Measurements from ENCODE around the gene POLE. TPM values are rescaled to one million over a fixed set of nuclear protein-coding genes. Genes with fewer than 3 reads are reported as not detected.

POLE gene
- total and polyA plus RNA-seq, 9 of the 15 experiments (the other 6 are each of a cell fraction or from before 2014, with no cell fraction given) = 2.4 to 154 (median 49.6) TPM

- no peak for TF ChIP-seq AFF1 (IDR thresholded peaks at IDR 0.05; ENCODE audit: low read depth in 1 of 2, partially characterized antibody in 2 of 2)
- TF ChIP-seq, protein P1, sequence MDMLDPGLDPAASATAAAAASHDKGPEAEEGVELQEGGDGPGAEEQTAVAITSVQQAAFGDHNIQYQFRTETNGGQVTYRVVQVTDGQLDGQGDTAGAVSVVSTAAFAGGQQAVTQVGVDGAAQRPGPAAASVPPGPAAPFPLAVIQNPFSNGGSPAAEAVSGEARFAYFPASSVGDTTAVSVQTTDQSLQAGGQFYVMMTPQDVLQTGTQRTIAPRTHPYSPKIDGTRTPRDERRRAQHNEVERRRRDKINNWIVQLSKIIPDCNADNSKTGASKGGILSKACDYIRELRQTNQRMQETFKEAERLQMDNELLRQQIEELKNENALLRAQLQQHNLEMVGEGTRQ (CRISPR knock-in tag; IDR thresholded peaks at IDR 0.05) = no peak
- TF ChIP-seq ZNF551 (CRISPR knock-in tag; IDR thresholded peaks at IDR 0.05) = no peak
- no peak for TF ChIP-seq ZNF584 (CRISPR knock-in tag; IDR thresholded peaks at IDR 0.05; ENCODE audit: low read depth)
- no peak for TF ChIP-seq TCF15 (CRISPR knock-in tag; IDR thresholded peaks at IDR 0.05)
- TF ChIP-seq ZBED1 (IDR thresholded peaks at IDR 0.05) = no peak
- no peak for TF ChIP-seq YBX1 (IDR thresholded peaks at IDR 0.05)
- TF ChIP-seq ZNF197 (CRISPR knock-in tag; IDR thresholded peaks at IDR 0.05; ENCODE audit: low read depth) = no peak
- TF ChIP-seq HDAC8 (tag; IDR thresholded peaks at IDR 0.05) = no peak
- TF ChIP-seq ZBTB7A (IDR thresholded peaks at IDR 0.05; ENCODE audit: borderline replicate concordance, control insufficient read depth, low read depth, low read length) = no peak
- TF ChIP-seq USF1 (CRISPR knock-in tag; IDR thresholded peaks at IDR 0.05) = no peak
- TF ChIP-seq POLR2AphosphoS5 (IDR thresholded peaks at IDR 0.05; ENCODE audit: control insufficient read depth, insufficient read depth, low read depth, low read length) = peak; percentile 11; the same call in 1 of the 2 replicates
- TF ChIP-seq ZNF707 (CRISPR knock-in tag; conservative IDR thresholded peaks at IDR 0.05) = no peak
- TF ChIP-seq MEIS2 (IDR thresholded peaks at IDR 0.05; ENCODE audit: partially characterized antibody) = peak; percentile 18
- TF ChIP-seq GABPB1 (CRISPR knock-in tag; IDR thresholded peaks at IDR 0.05) = no peak
- no peak for TF ChIP-seq PRDM10 (IDR thresholded peaks at IDR 0.05; ENCODE audit: partially characterized antibody)
- 0 out of 4 replicates have a peak, but pooled peaks of 1 of the 2 experiments have one; percentile 9 for TF ChIP-seq NRF1 (conservative IDR thresholded peaks at IDR 0.05 in 1 of 2, IDR thresholded peaks at IDR 0.05 in 1 of 2)
- no peak for TF ChIP-seq DACH1 (IDR thresholded peaks at IDR 0.05; ENCODE audit: partially characterized antibody)
Measured at GRCh38 chr12:132622437-132623071, 64.6 kb downstream of the POLE start (continued).
